HG03095 (cell line): Measurements from ENCODE around the gene KCP.

Experiments used
- ATAC-seq: cut with Tn5 transposase; IDR thresholded peaks from one replicate; pipeline ENCODE4 v1.9.1; 2021; ENCODE audit warnings: moderate library complexity; ENCODE audit not compliant: unreplicated experiment

Gene KCP

DNA sequence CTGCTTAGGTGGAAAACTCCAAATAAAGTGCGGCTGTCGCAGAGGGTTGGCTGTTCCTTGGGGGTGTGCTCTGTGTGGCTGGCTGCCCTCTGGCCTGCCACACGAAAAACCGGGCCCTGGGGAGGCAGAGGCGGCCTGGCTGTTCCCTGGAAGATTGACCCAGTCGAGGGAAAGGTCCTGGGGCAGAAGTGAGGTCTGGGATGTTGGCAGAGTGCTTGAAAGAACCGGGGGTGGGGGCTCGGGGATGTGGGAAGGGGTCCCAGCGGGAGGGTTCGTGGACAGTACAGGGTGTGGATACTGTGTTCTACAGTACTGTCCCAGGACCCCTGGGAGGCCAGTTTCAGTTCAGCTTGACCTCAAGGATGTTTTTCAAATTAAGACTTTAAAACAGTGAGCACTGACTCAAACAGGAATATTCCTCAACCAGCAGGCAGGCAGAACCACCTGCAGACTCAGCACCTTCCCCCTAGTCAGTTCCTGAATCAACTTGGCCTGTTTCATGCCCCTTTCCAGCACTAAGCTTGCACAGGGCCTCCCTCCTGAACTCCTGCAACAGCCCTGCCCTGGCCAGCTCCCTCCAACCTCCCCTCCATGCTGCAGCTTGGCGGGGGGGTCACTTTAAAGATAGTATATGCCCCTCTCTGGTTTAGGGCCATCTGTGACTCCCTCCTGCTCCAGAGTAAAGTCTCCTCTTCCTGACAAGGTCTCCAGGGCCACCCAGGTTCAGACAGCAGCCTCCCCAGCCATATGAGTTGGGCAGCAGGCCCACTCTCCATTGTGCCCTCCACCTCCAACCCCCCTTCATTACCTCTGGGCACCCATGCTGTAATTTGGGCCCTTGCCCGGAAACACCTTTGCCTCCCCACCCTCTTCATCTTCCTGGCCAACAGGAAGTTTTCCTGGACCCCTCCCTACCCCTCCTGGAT lies 51.0 kb downstream of the KCP start:
- no peak for ATAC-seq

DNA sequence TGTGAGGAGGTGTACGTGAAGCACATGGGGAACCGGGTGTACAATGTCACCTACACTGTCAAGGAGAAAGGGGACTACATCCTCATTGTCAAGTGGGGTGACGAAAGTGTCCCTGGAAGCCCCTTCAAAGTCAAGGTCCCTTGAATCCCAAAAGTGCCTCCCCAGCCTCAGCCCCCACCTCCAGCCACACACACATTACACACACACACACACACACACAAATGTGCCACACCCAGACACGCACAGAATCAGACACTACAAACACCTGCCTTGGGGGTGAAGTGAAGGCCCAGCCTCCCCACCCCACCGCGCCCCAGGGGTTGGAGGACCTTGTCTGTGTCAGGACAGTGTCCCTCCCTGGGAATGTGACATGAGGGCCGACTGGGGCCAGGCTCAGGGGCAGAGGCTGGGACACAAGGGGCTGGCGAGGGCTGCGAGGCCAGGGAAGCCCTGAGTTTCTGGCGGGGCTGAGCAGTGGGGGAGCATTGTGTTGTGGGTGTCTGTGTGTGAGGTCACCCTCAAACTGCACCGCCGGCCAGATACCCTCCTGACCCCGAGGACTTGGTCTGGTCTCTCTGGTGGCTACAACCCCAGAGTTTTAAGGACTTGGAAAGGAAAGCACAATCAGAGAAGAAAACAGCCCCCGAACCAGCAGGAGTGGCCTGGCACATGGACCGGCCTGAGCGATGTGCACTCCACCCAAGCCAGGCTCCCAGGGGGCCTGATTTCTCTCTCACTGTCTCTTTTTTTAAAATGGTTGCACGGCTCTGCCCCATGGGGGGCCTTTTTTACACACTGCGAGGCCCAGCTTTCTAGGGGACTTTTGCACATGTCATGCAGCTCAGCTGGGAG lies 51.9 kb downstream of the KCP start:
- ATAC-seq = no peak

DNA sequence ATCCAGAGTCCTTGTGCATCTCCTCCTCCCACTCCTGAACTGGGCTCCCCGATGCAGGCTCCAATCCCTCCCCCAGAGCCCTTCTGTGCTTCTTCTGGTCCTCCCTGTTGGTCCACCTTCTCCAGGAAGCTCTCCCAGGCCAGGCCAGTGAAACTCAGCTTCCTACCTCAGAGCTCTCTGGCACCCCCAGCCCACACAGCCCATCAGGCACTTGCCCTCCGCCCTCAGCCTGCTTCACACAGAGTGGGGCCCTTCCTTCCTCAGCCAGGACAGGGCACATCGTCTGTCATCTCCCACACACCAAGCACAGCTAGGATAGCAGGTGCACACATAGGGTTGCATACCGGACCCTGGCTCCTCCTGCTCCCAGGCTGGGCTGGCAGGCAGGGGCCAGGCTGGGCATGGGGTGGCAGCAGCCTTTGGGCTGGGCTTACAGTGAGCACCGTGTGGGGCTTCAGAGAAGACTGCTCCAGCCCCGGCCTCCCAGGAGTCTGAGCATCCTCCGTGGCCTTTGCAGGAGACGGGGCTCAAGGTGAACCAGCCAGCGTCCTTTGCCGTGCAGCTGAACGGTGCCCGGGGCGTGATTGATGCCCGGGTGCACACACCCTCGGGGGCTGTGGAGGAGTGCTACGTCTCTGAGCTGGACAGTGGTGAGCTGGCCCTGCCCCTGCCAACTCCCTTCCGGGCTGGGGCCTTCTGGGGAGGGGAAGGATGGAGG lies 54.3 kb downstream of the KCP start:
- ATAC-seq = no peak

DNA sequence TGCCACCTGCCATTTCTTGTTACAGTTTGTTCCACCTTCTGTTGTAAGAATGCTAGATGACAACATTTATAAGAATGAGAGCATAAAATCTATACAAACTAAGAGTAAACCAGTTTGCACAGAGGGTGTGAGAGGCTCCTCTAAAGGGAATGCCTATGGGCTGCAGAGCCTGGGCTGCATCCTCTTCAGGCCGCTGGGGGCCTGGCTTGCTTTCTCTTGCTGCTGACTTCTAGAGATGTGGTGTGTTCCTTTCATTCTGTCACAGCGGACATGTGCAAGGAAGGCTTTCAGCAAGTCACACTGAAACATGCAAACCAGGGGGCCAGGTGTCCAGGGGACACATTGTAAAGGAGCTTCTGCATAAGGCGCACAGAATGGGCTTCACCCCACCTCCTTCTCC lies 55.0 kb downstream of the KCP start:
- no peak for ATAC-seq

- ATAC-seq = no peak
These were observed 56.1 kb downstream of the KCP start for GRCh38 chr7:128854396-128854795.

DNA sequence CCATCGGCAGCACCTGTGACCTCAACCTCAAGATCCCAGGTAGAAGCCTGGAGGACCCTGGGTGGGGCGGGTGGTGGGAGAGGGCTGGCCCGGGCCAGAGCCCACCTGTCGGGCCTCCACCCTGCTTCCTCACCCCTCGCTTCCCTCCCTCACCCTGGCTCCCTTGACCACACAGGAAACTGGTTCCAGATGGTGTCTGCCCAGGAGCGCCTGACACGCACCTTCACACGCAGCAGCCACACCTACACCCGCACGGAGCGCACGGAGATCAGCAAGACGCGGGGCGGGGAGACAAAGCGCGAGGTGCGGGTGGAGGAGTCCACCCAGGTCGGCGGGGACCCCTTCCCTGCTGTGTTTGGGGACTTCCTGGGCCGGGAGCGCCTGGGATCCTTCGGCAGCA lies 56.7 kb downstream of the KCP start:
- no peak for ATAC-seq

DNA sequence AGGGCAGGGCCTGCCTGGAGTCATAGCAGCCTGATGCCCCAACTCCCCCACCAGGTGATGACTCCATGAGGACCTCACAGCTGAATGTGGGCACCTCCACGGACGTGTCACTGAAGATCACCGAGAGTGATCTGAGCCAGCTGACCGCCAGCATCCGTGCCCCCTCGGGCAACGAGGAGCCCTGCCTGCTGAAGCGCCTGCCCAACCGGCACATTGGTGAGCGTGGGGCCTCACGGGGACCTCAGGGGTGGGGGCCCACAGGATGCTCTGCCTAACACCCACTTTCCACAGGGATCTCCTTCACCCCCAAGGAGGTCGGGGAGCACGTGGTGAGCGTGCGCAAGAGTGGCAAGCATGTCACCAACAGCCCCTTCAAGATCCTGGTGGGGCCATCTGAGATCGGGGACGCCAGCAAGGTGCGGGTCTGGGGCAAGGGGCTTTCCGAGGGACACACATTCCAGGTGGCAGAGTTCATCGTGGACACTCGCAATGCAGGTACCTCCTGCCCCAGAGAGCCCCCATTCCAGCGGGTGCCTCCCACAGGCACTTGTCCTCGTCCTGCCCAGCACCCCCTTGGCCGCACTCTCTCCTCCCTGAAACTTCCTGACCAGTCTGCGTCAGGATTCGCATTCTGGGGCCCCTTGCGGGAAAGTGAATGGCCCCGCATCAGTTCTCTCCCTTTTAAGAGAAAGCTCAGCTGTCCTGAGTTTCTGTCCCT lies 57.8 kb downstream of the KCP start:
- no peak for ATAC-seq

- no peak for ATAC-seq
These were observed 60.6 kb downstream of the KCP start for GRCh38 chr7:128849804-128850490.

DNA sequence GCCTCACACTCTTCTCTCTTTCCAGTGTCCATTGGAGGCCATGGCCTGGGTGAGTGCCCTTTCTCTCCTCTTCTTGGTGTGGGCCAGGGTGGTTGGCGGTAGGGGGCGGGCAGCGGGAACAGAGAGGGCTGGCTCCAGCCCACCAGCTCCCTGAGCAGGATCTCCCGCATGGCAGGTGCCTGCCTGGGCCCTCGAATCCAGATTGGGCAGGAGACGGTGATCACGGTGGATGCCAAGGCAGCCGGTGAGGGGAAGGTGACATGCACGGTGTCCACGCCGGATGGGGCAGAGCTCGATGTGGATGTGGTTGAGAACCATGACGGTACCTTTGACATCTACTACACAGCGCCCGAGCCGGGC lies 61.4 kb downstream of the KCP start:
- ATAC-seq = no peak

GRCh38 chr7:128848289-128849155 lies 62.0 kb downstream of the KCP start:
- ATAC-seq = no peak

GRCh38 chr7:128847721-128848211 lies 62.7 kb downstream of the KCP start:
- no peak for ATAC-seq

- ATAC-seq = no peak
These were observed 63.6 kb downstream of the KCP start for GRCh38 chr7:128846781-128847444.

DNA sequence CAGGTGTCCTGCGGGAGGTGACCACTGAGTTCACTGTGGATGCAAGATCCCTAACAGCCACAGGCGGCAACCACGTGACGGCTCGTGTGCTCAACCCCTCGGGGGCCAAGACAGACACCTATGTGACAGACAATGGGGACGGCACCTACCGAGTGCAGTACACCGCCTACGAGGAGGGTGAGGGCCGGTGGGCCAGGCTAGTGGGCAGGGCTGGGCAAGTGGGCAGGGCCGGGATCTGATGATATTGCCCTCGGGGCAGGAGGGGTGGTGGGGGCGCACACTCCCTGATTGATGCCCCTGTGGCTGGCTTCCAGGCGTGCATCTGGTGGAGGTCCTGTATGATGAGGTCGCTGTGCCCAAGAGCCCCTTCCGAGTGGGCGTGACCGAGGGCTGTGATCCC lies 64.5 kb downstream of the KCP start:
- no peak for ATAC-seq

- ATAC-seq = no peak
These were observed 65.0 kb downstream of the KCP start for GRCh38 chr7:128845475-128845874.

GRCh38 chr7:128844777-128845311 lies 65.7 kb downstream of the KCP start:
- no peak for ATAC-seq

DNA sequence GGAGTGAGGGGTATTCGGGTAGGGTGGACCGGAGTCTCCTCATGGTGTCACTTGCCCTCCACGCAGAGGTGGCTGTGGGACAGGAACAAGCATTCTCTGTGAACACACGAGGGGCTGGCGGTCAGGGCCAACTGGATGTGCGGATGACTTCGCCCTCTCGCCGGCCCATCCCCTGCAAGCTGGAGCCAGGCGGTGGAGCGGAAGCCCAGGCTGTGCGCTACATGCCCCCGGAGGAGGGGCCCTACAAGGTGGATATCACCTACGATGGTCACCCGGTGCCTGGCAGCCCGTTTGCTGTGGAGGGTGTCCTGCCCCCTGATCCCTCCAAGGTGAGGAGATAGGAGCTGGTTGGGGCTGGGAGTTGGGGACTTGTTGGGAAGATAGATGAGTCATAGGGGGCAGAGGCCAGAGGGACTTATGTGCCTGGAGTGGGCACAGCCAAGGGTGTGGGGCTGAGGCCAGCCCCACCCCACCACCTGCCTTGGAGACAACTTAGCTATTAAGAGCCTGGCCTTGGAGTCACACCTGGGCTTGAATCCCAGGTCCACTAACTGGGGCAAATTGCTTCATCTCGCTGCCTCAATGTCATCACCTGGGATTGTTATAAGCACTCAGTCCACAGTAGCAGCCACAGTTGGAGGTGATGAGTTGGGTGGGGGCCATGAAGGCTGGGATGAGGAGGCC lies 66.4 kb downstream of the KCP start:
- no peak for ATAC-seq
